H9 (cell line): ENCODE data around the gene GTF3C1. TPM values are rescaled to one million over a fixed set of nuclear protein-coding genes. Genes with fewer than 3 reads are reported as not detected.

Source experiments
- DNase-seq: peaks from one replicate; pipeline ENCODE4 v3.0.0-alpha.2; 2017
- H2AFZ ChIP-seq: one replicate; pipeline ENCODE4 v1.6.1; 2013; ENCODE audit warnings: mild to moderate bottlenecking, low read length, control low read depth, moderate library complexity
- H2AK5ac ChIP-seq: 2 replicates; pipeline ENCODE4 v1.6.1; 2013; ENCODE audit warnings: low read length, control low read depth, mixed read lengths; ENCODE audit not compliant: insufficient read length
- H2BK120ac ChIP-seq: one replicate; pipeline ENCODE4 v1.6.1; 2013; ENCODE audit warnings: low read depth, mild to moderate bottlenecking, low read length, control low read depth, inconsistent platforms; ENCODE audit not compliant: poor library complexity, severe bottlenecking
- H2BK12ac ChIP-seq: 2 replicates; pipeline ENCODE4 v1.6.1; 2013; ENCODE audit warnings: low read length, control low read depth, mixed read lengths, low read depth; ENCODE audit not compliant: insufficient read length
- H2BK15ac ChIP-seq: 2 replicates; pipeline ENCODE4 v1.6.1; 2013; ENCODE audit warnings: low read depth, low read length, control low read depth
- H2BK20ac ChIP-seq: one replicate; pipeline ENCODE4 v1.6.1; 2013; ENCODE audit warnings: low read depth, mild to moderate bottlenecking, low read length, control low read depth, inconsistent platforms; ENCODE audit not compliant: poor library complexity, severe bottlenecking
- H2BK5ac ChIP-seq: 2 replicates; pipeline ENCODE4 v1.6.1; 2013; ENCODE audit warnings: low read length, control low read depth, mixed read lengths; ENCODE audit not compliant: insufficient read length
- H3K14ac ChIP-seq: 2 replicates; pipeline ENCODE4 v1.6.1; 2013; ENCODE audit warnings: low read length, control low read depth; ENCODE audit not compliant: insufficient read depth
- H3K18ac ChIP-seq: 2 replicates; pipeline ENCODE4 v1.6.1; 2013; ENCODE audit warnings: low read depth, mild to moderate bottlenecking, mixed read lengths, low read length, control low read depth; ENCODE audit not compliant: insufficient read length
- H3K23ac ChIP-seq: 2 replicates; pipeline ENCODE4 v1.6.1; 2013; ENCODE audit warnings: low read length, control low read depth, mixed read lengths, low read depth; ENCODE audit not compliant: insufficient read length
- H3K23me2 ChIP-seq: 2 replicates; pipeline ENCODE4 v1.6.1; 2013; ENCODE audit warnings: low read depth, mild to moderate bottlenecking, mixed read lengths, low read length, control low read depth; ENCODE audit not compliant: insufficient read length, poor library complexity, severe bottlenecking
- H3K27ac ChIP-seq: 2 replicates; pipeline ENCODE4 v1.5.1; 2013; ENCODE audit warnings: low read length, control low read depth, mixed read lengths, low read depth; ENCODE audit not compliant: insufficient read length
- H3K27me3 ChIP-seq: 2 replicates; pipeline ENCODE4 v1.6.1; 2013; ENCODE audit warnings: low read length, control low read depth, inconsistent platforms; ENCODE audit not compliant: insufficient read depth
- H3K4ac ChIP-seq: 2 replicates; pipeline ENCODE4 v1.6.1; 2013; ENCODE audit warnings: low read depth, mild to moderate bottlenecking, control low read depth, inconsistent platforms, low read length, moderate library complexity
- H3K4me1 ChIP-seq: 2 replicates; pipeline ENCODE4 v1.6.1; 2013; ENCODE audit warnings: low read length, control low read depth, inconsistent platforms; ENCODE audit not compliant: insufficient read depth
- H3K4me2 ChIP-seq: 2 replicates; pipeline ENCODE4 v1.6.1; 2013; ENCODE audit warnings: low read length, control low read depth, mixed read lengths; ENCODE audit not compliant: insufficient read length, insufficient read depth
- H3K56ac ChIP-seq: 2 replicates; pipeline ENCODE4 v1.6.1; 2013; ENCODE audit warnings: low read depth, mild to moderate bottlenecking, mixed read lengths, low read length, control low read depth; ENCODE audit not compliant: insufficient read length
- H3K79me1 ChIP-seq: 2 replicates; pipeline ENCODE4 v1.6.1; 2013; ENCODE audit warnings: low read depth, mild to moderate bottlenecking, moderate library complexity, low read length, control low read depth, inconsistent platforms; ENCODE audit not compliant: insufficient read depth, poor library complexity, severe bottlenecking
- H3K79me2 ChIP-seq: 2 replicates; pipeline ENCODE4 v1.6.1; 2013; ENCODE audit warnings: low read length, control low read depth, inconsistent platforms; ENCODE audit not compliant: insufficient read depth
- H3K9ac ChIP-seq: 2 replicates; pipeline ENCODE4 v1.6.1; 2013; ENCODE audit warnings: low read length, control low read depth, mixed read lengths; ENCODE audit not compliant: insufficient read length; ENCODE audit errors: extremely low read depth
- H3K9me3 ChIP-seq: one replicate; pipeline ENCODE4 v1.6.1; 2013; ENCODE audit warnings: low read depth, low read length, inconsistent platforms; ENCODE audit not compliant: control insufficient read depth
- H3T11ph ChIP-seq: one replicate; pipeline ENCODE4 v1.6.1; 2013; ENCODE audit warnings: mild to moderate bottlenecking, low read length, control low read depth, inconsistent platforms
- H4K20me1 ChIP-seq: one replicate; pipeline ENCODE4 v1.6.1; 2013; ENCODE audit not compliant: control insufficient read depth, insufficient read length, insufficient read depth
- H4K5ac ChIP-seq: 2 replicates; pipeline ENCODE4 v1.6.1; 2013; ENCODE audit warnings: low read depth, mild to moderate bottlenecking, mixed read lengths, low read length, control low read depth; ENCODE audit not compliant: insufficient read length
- H4K8ac ChIP-seq: replicated peaks from 2 replicates; pipeline ENCODE4 v1.6.1; 2013; ENCODE audit warnings: low read length, control low read depth, mixed read lengths, low read depth; ENCODE audit not compliant: insufficient read length
- H4K91ac ChIP-seq: 2 replicates; pipeline ENCODE4 v1.6.1; 2013; ENCODE audit warnings: low read depth, mild to moderate bottlenecking, moderate library complexity, mixed read lengths, low read length, control low read depth; ENCODE audit not compliant: insufficient read length
- H3K27ac Mint-ChIP-seq, 3 experiments: 2 replicates in 2 of 3; 3 replicates in 1 of 3; pipeline ENCODE4 v1.8.0; 2020 to 2021; ENCODE audit warnings: mixed read lengths in 3 of 3, mild to moderate bottlenecking in 1 of 3, moderate library complexity in 1 of 3
- H3K27me3 Mint-ChIP-seq: 2 replicates; pipeline ENCODE4 v1.8.0; 2021; ENCODE audit warnings: low read depth, mild to moderate bottlenecking, moderate library complexity, mixed read lengths
- H3K36me3 Mint-ChIP-seq, 3 experiments: 2 replicates in 2 of 3; 3 replicates in 1 of 3; pipeline ENCODE4 v1.8.0; 2020 to 2021; ENCODE audit warnings: low read depth in 3 of 3, mixed read lengths in 3 of 3; ENCODE audit not compliant: insufficient read depth in 1 of 3
- H3K4me1 Mint-ChIP-seq, 2 experiments: 2 replicates each; pipeline ENCODE4 v1.8.0; 2020; ENCODE audit warnings: mixed read lengths in 2 of 2
- H3K4me3 Mint-ChIP-seq, 2 experiments: 2 replicates in 1 of 2; 3 replicates in 1 of 2; pipeline ENCODE4 v1.8.0; 2020 to 2021; ENCODE audit warnings: mild to moderate bottlenecking in 2 of 2, mixed read lengths in 2 of 2, moderate library complexity in 1 of 2
- H3K9me3 Mint-ChIP-seq, 2 experiments: 2 replicates in 1 of 2; 3 replicates in 1 of 2; pipeline ENCODE4 v1.8.0; 2020; ENCODE audit warnings: mild to moderate bottlenecking in 2 of 2, mixed read lengths in 2 of 2, moderate library complexity in 1 of 2
- WGBS: extraction: QIAGEN DNeasy Blood & Tissue Kit; methylation state at CpG from one replicate; pipeline ENCODE4 v1.1.7; 2013; ENCODE audit warnings: missing lambda C conversion rate, low lambda C conversion rate, mixed read lengths; ENCODE audit not compliant: insufficient read length; ENCODE audit errors: extremely low coverage; 5-methylcytosine and 5-hydroxymethylcytosine counted together
- total RNA-seq: library from RNA; stranded (reverse); gene quantifications from 2 replicates; pipeline ENCODE4 v1.2.1, GENCODE V29; 2021
- TF ChIP-seq, protein P1 (sequence below): fragments of 200-600 bp; sonication (generic); conservative IDR thresholded peaks from 3 replicates; pipeline ENCODE4 v1.8.0; 2021; ENCODE audit warnings: antibody characterized with exemption, mild to moderate bottlenecking

The GTF3C1 gene
- total RNA-seq, 1 experiment from 2014 or later, result 113 TPM

GRCh38 chr16:27511657-27512448 lies 37.9 kb downstream of the GTF3C1 start:
- Histone ChIP-seq H3K4me1 (no peaks in the 10 kb centered on the region), H3K14ac (no peak overlapping the region; the same call in 1 of the 2 replicates), H2BK120ac (no peak overlapping the region), H3K23me2 (no peaks in the 10 kb centered on the region), H2BK15ac (no peak overlapping the region), H3K18ac (no peak overlapping the region), H2BK5ac (no peak overlapping the region), H3K9ac (no peak overlapping the region), H4K8ac (no peak overlapping the region), H3K27ac (no peak overlapping the region), H3K4ac (no peak overlapping the region), H3K79me1 (no peaks in the 10 kb centered on the region), H3K4me2 (no peak overlapping the region), H3K79me2 (no peaks in the 10 kb centered on the region), H3K9me3 (no peaks in the 10 kb centered on the region), H2AK5ac (no peak overlapping the region), H3K27me3 (no peaks in the 10 kb centered on the region), H4K91ac (no peak overlapping the region), H3T11ph (no peak overlapping the region), H4K5ac (no peak overlapping the region), H2BK12ac (no peak overlapping the region), H2AFZ (no peak overlapping the region), H2BK20ac (no peak overlapping the region), H3K56ac (no peak overlapping the region), H3K23ac (no peak overlapping the region), H4K20me1 (peaks cover 4% of the 10 kb centered on the region)
- H3K9me3 Mint-ChIP-seq, result no peaks in the 10 kb centered on the region
- WGBS, result no CpG with 5 or more reads among the region's 22 CpGs
- no peak for DNase-seq
- H3K4me1 Mint-ChIP-seq, result no peaks in the 10 kb centered on the region
- 0 out of 7 replicates have a peak overlapping the region, but pooled peaks of 1 of the 3 experiments have one; percentile 12 for H3K27ac Mint-ChIP-seq
- no peaks in the 10 kb centered on the region for H3K27me3 Mint-ChIP-seq
- no peak overlapping the region for H3K4me3 Mint-ChIP-seq
- peaks cover 47 to 75% (median 72%) of the 10 kb centered on the region in 3 experiments; a peak in 6 of 7 replicates for H3K36me3 Mint-ChIP-seq
- TF ChIP-seq, protein P1, sequence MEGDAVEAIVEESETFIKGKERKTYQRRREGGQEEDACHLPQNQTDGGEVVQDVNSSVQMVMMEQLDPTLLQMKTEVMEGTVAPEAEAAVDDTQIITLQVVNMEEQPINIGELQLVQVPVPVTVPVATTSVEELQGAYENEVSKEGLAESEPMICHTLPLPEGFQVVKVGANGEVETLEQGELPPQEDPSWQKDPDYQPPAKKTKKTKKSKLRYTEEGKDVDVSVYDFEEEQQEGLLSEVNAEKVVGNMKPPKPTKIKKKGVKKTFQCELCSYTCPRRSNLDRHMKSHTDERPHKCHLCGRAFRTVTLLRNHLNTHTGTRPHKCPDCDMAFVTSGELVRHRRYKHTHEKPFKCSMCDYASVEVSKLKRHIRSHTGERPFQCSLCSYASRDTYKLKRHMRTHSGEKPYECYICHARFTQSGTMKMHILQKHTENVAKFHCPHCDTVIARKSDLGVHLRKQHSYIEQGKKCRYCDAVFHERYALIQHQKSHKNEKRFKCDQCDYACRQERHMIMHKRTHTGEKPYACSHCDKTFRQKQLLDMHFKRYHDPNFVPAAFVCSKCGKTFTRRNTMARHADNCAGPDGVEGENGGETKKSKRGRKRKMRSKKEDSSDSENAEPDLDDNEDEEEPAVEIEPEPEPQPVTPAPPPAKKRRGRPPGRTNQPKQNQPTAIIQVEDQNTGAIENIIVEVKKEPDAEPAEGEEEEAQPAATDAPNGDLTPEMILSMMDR, result no peak
